Activated T-helper 1 cell treated with anti-CD3 and anti-CD28 coated beads, Interleukin-2, amount 50 U/mL, for 16 hours (primary cell): ENCODE results near the gene DHRS3.
"Not testable (repeated sequence)": the region's sequence is repeated elsewhere in the genome, so short reads cannot be mapped to it uniquely, and the experiment has no call there.

Experiments used
- DNase-seq, 2 donors: peaks; one replicate each; pipeline ENCODE4 v3.0.0-alpha.2; 2020; ENCODE audit warnings: low read depth in 1 of 2, low spot score in 1 of 2

Gene DHRS3, protein sequence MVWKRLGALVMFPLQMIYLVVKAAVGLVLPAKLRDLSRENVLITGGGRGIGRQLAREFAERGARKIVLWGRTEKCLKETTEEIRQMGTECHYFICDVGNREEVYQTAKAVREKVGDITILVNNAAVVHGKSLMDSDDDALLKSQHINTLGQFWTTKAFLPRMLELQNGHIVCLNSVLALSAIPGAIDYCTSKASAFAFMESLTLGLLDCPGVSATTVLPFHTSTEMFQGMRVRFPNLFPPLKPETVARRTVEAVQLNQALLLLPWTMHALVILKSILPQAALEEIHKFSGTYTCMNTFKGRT

DNA sequence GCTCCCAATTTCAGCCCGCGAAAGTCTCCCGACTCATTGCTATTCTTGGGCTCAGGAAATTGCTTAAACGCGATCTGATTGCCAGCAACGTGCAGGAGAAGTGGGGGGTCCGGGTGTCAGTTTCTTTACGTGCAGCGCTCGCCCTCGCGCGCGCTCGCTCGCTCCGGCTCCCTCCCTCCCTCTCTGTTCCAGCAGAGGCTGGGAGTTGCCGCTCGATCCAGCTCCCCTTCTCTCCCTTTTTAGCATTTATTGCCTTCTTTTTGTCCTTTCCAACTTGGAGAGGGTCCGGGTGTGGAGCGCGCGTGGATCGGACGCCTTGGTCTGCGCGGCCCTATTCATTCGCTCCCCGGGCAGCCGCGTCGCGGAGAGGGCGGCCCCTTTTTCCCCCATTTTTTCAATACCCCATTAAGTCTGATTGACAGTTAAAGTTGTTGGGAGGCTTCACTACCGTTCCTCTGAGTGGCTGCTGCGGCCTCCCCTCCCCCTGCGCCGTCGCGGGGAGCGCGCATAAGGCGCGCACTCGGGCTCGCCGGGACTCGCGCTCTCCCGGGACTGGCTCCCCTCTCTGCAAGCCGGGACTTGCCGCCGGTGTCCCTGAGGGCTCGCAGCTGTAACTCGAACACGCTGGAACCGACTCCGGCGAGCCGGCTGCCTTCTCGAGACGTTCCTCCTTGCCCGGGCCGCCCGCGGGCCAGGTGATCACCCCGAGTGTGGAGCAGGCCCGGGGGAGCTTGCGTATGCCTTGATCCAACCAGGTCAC is at the start of gene DHRS3:
Gene DHRS3 (minus strand): TSS at position 310 of the 760 bp plus-strand sequence. CDS start 862 bp downstream, outside the sequence.
- DNase-seq, result peak; percentile 37 to 50

- DNase-seq, result no peak
Measured at GRCh38 chr1:12666141-12666735, 48.2 kb upstream of the DHRS3 start.

DNA sequence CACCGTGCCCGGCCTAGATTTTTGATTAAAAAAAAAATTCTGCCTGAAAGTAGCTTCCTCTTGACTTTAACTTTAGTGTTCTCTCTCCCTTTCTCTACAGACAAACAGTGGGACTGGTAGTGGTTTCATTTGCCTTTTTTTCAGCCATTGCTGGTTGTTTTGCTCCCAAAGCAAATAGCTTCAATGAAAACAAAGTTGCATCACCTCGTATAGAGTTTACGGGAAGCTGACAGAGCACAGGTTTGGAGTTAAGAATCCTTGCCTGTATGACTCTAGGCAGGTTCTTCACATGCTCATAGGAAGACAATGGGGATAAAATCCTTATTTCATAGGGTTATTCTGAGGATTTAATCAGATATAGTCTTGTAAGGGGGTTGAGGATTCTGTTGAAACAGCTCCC is 47.5 kb upstream of the DHRS3 start:
- DNase-seq, result no peak

DNA sequence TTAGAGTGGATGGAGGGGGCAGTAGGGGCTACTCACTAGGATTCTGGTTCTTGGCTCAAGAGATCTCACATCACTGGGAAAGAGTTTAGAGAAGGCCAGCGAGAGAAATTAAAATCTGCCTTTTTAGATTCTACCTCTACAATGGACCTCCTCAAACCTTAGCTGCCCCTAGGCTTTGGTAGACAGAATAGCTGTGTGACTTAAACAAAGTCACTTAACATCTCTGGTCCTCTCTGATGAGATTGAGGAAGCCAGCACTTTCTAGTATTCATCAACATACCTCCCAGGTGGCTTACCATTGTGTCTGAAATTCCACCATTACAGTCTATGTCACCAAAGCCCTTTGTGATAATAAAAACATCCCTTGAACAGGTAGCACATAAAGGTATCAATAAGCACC is 44.5 kb upstream of the DHRS3 start:
- no peak for DNase-seq

DNA sequence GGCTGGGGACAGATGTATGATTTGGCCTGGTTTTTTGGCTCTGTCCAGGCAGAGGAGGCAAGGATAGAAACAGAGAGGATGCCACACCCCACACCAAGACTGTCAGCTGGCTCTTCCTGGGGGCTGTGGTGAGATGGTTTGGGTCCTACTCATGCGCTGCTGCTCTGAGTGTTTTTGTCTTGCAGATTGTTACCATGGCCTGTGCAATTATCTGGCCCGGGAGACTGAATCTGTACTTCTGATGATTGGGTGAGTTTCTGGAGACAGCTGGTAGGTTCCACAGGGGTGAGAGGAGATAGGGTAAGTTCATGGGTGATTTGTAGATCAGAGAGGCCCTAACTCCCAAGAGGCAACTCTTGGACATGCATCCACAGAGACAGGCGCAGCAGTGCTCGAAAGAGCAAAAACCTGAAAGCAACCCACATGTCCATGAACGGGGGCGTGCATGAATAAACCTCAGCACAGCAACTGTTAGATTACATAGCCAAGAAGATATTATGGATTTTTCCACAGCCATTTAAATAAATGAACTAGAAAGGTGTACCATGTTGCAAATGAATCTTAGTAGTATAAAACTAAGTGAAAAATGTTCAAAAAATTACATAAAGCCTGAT is 43.7 kb upstream of the DHRS3 start:
- no peak for DNase-seq

DNA sequence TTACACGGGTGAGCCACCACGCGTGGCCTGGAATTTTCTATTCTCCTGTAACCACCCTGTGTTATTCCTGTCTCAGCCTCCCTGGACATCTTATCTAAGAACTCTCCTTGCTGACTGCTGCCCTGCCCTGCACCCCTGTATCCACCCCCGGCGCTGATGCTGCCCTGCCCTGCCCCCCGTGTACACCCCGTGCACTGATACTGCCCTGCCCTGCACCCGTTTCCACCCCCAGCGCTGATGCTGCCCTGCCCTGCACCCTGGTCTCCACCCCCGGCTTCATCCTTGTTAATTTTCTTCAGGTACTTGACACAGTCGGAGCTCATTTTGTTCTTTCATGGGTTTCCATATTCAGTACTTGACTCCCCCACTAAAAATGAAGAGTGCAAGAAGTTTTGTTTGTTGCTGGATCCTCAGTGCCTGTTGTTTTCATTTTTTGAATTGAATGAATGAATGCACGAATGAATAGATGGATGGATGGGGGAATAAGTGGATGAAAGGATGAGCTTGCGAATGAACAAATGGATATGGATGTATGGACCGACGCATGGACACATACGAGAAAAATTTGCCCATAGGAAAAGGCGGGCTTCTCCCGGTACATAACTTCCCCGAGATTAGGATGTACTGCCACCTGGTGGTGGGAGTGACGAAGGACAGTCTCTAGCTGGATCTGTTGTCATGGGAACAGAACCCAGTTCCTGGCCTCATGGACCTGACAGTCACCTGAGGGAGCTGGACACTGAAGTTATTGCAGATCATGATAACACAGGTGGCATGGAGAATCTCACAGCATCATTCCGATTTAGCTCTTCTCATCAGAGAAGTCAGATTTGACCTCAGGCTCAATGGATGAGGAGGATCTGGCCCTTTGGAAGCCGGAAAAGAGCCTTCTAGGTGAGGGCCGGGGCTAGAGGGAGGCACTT is 40.8 kb upstream of the DHRS3 start:
- DNase-seq, result peak; percentile 41 to 46

- not testable (repeated sequence) for DNase-seq
Measured at GRCh38 chr1:12657885-12658512, 40.0 kb upstream of the DHRS3 start.

DNA sequence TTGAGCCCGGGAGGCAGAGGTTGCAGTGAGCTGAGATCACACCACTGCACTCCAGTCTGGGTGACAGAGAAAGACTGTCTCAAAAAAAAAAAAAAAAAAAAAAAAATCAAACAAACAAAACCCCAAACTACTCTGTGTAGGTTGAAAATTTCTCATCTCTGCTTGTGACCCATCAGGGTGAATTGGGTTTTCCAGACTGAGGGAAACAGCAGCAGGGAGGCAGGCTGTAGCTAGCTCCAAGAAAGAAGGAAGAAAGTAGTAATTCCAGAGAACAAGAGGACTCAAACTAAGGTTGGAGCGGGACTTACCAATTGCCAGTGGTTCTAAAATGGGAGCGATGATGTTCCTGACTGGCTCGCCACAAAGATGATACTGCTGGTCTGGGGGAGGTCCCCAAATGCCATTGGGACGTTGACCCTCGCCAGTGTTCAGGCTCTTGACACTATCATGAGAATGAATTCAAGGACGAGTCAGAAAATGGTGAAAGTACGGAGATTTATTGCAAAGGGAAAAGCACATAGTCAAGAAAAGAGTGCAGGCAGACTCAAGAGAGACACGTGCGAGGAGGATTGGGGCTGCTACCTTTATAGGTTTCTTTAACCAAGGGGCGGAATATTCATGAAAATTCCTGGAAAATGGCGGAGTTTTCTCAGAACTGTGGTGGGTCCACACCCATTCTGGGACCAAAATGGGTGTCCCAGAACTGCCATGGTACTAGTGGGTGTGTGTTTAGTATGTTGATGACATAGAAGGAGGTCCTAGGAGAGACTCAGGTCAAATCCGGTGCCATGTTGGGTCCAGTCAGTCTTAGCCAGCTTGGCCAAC is 39.3 kb upstream of the DHRS3 start:
- no peak for DNase-seq

GRCh38 chr1:12656575-12656974 is 38.6 kb upstream of the DHRS3 start:
- DNase-seq, result no peak

- DNase-seq, result no peak
Measured at GRCh38 chr1:12654657-12655056, 36.6 kb upstream of the DHRS3 start.

GRCh38 chr1:12654004-12654567 is 36.1 kb upstream of the DHRS3 start:
- no peak for DNase-seq

GRCh38 chr1:12649971-12650421 is 32.0 kb upstream of the DHRS3 start:
- no peak for DNase-seq

- DNase-seq, result no peak
Measured at GRCh38 chr1:12648741-12649140, 30.7 kb upstream of the DHRS3 start.

GRCh38 chr1:12645401-12645800 is 27.4 kb upstream of the DHRS3 start:
- not testable (repeated sequence) for DNase-seq

GRCh38 chr1:12644829-12645228 is 26.8 kb upstream of the DHRS3 start:
- no peak for DNase-seq

- no peak for DNase-seq
Measured at GRCh38 chr1:12644237-12644636, 26.2 kb upstream of the DHRS3 start.

- no peak for DNase-seq
Measured at GRCh38 chr1:12643785-12644184, 25.8 kb upstream of the DHRS3 start, which contains the start of gene AADACL4. Gene AADACL4, plus strand, starts transcription at chr1:12644085. Its CDS starts 462 bp downstream, at chr1:12644547.

GRCh38 chr1:12643079-12643478 is 25.1 kb upstream of the DHRS3 start:
- DNase-seq, result no peak

GRCh38 chr1:12640958-12641272 is 22.9 kb upstream of the DHRS3 start:
- DNase-seq, result no peak
